HG03064 (cell line): ENCODE results near the gene MPC2.
"Not testable (repeated sequence)": the region's sequence is repeated elsewhere in the genome, so short reads cannot be mapped to it uniquely, and the experiment has no call there.

ENCODE experiments used
- ATAC-seq: cut with Tn5 transposase; IDR thresholded peaks from one replicate; pipeline ENCODE4 v1.9.1; 2021; ENCODE audit warnings: low read depth; ENCODE audit not compliant: unreplicated experiment

The MPC2 gene

DNA sequence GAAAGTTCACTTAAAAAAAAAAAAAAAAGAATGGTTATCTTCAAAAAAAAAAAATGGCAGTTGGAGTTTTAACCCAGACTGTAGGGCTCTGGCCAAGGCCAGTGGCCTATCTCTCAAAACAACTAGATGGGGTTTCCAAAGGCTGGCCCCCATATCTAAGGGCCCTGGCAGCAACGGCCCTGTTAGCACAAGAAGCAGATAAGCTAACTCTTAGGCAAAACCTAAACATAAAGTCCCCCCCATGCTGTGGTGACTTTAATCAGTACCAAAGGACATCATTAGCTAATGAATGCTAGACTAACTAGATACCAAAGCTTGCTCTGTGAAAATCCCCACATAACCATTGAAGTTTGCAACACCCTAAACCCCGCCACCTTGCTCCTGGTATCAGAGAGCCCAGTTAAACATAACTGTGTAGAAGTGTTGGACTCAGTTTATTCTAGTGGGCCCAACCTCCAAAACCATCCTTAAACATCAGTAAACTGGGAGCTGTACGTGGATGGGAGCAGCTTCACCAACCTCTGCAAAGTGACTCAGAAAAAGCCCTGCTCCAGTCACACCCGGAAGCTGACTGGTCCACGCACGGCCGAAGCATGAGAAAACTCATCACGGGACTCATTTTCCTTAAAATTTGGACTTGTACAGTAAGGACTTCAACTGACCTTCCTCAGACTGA, 70.0 kb downstream of the MPC2 start:
- not testable (repeated sequence) for ATAC-seq
